Motor neuron (in vitro differentiated cells): ENCODE results near the gene TP53TG3. TPM values are rescaled to one million over a fixed set of nuclear protein-coding genes. Genes with fewer than 3 reads are reported as not detected.
"Not testable (repeated sequence)": the region's sequence is repeated elsewhere in the genome, so short reads cannot be mapped to it uniquely, and the experiment has no call there.

Experiments used
- ATAC-seq, 8 experiments: fragments of 200-7000 bp; cut with Tn5 transposase; replicated peaks in 6 of 8; 2 replicates each; pipeline ENCODE4 v1.8.0; 2021; ENCODE audit warnings: mild to moderate bottlenecking in 8 of 8, moderate library complexity in 8 of 8
- H3K27ac ChIP-seq, 2 donors: fragments of 250-450 bp; sonication (Bioruptor Pico); 2 replicates each; pipeline ENCODE4 v1.9.0; 2021; ENCODE audit warnings: antibody characterized with exemption in 2 of 2, mild to moderate bottlenecking in 2 of 2, moderate library complexity in 1 of 2
- H3K4me1 ChIP-seq, 2 donors: fragments of 250-450 bp; sonication (Bioruptor Pico); replicated peaks in 1 of 2; 2 replicates each; pipeline ENCODE4 v1.6.1; 2021; ENCODE audit warnings: antibody characterized with exemption in 2 of 2, mild to moderate bottlenecking in 2 of 2, moderate library complexity in 1 of 2
- H3K4me3 ChIP-seq, 5 donors: fragments of 250-450 bp; sonication (Bioruptor Pico); 2 replicates each; pipeline ENCODE4 v1.9.0; 2021; ENCODE audit warnings: antibody characterized with exemption in 5 of 5, mild to moderate bottlenecking in 5 of 5, moderate library complexity in 4 of 5
- WGBS, 10 experiments: fragments of 450-650 bp; shearing (Covaris generic); methylation state at CpG; one replicate each; pipeline ENCODE4 v1.0.0; 2022; 5-methylcytosine and 5-hydroxymethylcytosine counted together
- in situ Hi-C, 9 experiments: fragments of 400-800 bp; cut with MboI; loops; one replicate each; pipeline ENCODE4 v1.15.0; 2021; ENCODE audit warnings: low sequenced_read_pairs in 9 of 9, low pct_unique_long_range_greater_than_20kb in 2 of 9; ENCODE audit not compliant: unreplicated experiment in 9 of 9
- total RNA-seq, 8 experiments: library from RNA; unstranded; fragments of 300-600 nt; gene quantifications; 2 replicates each; pipeline versions ENCODE4 v1.2.3 to v1.2.4, GENCODE V29; 2022

TP53TG3 gene, protein sequence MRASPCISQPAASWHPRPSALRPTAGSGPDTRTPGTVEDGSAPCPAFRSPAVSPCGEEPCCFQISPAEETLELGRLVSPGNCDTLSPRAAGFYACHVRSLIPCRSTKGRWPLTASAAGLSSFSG
- 1 to 10 TPM in 1 of 8 experiments, under 1 TPM in 2, not detected in 5; 0.18 to 1.1 (median 0.63) TPM for total RNA-seq

DNA sequence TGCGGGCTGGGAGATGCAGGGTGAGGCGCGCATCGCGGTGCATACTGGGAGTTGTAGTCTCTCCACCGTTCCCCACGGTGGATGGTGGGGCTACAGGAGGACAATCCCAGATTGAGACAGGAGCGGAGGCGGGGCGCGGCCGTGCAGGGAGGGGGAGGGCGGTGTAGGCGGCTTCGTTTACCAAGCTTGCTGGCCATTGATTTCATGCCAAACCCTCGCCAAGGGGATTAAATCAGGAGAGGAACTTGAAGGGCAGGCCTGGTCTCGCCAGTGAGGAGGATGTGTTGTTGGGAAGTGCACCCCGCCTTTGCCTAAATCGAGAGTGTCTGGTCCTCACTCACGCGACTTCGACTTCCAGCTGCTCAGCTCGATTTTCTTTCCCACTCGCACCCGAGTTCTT lies at the start of gene TP53TG3:
Gene TP53TG3, minus strand, starts transcription at position 101 of the 400 bp plus-strand sequence. Its CDS starts 68 bp downstream, at position 33.
- ATAC-seq, in situ Hi-C loops: not testable (repeated sequence)
- WGBS, 10 experiments: no CpG with 5 or more reads among the region's 25 CpGs

DNA sequence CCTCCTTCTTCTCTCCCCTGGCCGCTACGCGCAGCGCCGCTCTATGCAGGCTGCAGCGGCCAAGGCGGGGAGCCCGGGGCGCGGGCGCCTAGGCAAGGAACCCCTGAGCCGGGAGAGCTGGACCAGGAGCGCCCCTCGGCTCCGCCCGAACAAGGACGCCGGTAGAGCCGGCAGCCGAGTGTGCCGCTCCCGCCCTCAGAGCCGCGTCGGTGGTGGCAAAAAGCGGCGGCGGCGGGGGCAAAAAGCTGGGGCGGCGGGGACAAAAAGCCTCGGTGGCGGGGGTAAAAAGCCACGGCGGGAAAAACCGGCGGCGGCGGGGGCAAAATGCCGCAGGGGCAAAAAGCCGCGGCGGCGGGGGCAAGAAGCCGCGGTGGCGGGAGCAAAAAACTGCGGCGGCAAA lies 25.1 kb downstream of the TP53TG3 start:
- no CpG with 5 or more reads among the region's 49 CpGs for WGBS, 10 experiments
- H3K4me1 ChIP-seq, in situ Hi-C loops, H3K27ac ChIP-seq, ATAC-seq, H3K4me3 ChIP-seq: not testable (repeated sequence)

More for the DNA sequence above, at the start of gene TP53TG3:
- H3K4me3 ChIP-seq, H3K27ac ChIP-seq, H3K4me1 ChIP-seq: not testable (repeated sequence)

DNA sequence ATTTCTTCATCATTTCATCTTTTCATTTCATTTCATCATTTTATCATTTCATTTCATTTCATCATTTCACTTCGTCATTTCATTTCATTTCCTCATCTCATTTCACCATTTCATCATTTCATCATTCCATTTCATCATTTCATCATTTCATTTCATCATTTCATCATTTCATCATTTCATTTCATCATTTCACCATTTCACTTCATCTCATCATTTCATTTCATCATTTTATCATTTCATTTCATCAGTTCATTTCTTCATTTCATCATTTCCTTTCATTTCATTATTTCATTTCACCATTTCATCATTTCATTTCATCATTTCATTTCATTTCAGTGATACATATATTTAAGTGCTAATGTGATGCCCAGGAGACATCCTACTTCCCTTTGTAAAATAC lies 28.4 kb downstream of the TP53TG3 start:
- no CpG with 5 or more reads among the region's 1 CpG for WGBS, 10 experiments
- H3K27ac ChIP-seq, H3K4me3 ChIP-seq, ATAC-seq, in situ Hi-C loops, H3K4me1 ChIP-seq: not testable (repeated sequence)

DNA sequence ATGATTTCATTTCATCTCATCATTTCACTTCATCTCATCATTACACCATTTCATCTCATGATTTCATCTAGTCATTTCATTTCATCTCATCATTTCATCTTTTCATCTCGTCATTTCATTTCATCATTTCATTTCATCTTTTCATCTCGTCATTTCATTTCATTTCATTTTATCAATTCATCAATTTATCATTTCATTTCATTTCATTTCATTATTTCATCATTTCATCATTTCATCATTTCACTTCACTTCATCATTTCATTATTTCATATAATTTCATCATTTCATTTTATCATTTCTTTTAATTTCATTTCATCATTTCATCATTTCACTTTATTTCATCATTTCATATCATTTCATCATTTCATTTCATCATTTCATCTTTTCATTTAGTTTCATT lies 29.2 kb downstream of the TP53TG3 start:
- in situ Hi-C loops, H3K4me3 ChIP-seq, ATAC-seq, H3K4me1 ChIP-seq, H3K27ac ChIP-seq: not testable (repeated sequence)
- WGBS, 10 experiments: no CpG with 5 or more reads among the region's 2 CpGs

DNA sequence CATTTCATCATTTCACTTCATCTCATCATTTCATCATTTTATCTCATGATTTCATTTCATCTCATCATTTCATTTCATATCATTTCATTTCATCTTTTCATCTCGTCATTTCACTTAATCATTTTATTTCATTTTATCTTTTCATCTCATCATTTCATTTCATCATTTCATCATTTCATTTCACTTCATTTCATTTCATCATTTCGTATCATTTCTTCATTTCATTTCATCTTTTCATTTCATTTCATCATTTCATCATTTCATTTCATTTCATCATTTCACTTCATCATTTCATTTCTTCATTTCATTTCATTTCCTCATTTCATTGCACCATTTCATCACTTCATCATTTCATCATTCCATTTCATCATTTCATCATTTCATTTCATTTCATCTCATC lies 29.8 kb downstream of the TP53TG3 start:
- in situ Hi-C loops, H3K4me1 ChIP-seq, ATAC-seq, H3K27ac ChIP-seq, H3K4me3 ChIP-seq: not testable (repeated sequence)
- 0 to 8% (median 0%) methylated on average over 1 of the region's 2 CpGs; no CpG with 5 or more reads in 7 of the 10 experiments for WGBS, 10 experiments

DNA sequence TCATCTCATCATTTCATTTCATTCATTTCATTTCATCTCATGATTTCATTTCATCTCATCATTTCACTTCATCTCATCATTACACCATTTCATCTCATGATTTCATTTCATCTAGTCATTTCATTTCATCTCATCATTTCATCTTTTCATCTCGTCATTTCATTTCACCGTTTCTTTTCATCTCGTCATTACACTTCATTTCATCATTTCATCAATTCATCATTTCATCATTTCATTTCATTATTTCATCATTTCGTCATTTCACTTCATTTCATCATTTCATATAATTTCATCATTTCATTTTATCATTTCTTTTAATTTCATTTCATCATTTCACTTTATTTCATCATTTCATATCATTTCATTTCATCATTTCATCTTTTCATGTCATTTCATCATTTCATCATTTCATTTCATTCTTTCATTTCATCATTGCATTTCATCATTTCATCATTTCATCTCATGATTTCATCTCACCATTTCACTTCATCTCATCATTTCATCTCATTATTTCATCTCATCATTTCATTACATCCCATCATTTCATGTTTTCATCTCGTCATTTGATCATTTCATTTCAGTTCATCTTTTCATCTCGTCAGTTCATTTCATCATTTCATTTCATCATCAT lies 30.6 kb downstream of the TP53TG3 start:
- ATAC-seq, H3K4me3 ChIP-seq, H3K27ac ChIP-seq, in situ Hi-C loops, H3K4me1 ChIP-seq: not testable (repeated sequence)
- WGBS, 10 experiments: 14 to 53% (median 37%) methylated on average over 1 to 6 of the region's 6 CpGs; no CpG with 5 or more reads in 2 of the 10 experiments

DNA sequence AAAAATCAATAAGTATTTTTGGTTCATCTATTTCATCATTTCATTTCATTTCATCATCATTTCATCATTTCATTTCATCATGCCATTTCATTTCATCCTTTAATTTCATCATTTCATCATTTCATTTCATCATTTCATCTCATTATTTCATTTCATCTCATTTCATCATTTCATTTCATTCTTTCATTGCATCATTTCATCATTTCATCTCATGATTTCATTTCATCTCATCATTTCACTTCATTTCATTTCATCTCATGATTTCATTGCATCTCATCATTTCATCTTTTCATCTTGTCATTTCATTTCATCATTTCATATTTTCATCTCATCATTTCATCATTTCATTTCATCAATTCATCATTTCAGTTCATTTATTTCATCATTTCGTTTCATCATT lies 31.2 kb downstream of the TP53TG3 start:
- H3K27ac ChIP-seq, ATAC-seq, in situ Hi-C loops, H3K4me1 ChIP-seq, H3K4me3 ChIP-seq: not testable (repeated sequence)
- 0 to 23% (median 3%) methylated on average over 1 of the region's 1 CpG; no CpG with 5 or more reads in 4 of the 10 experiments for WGBS, 10 experiments

DNA sequence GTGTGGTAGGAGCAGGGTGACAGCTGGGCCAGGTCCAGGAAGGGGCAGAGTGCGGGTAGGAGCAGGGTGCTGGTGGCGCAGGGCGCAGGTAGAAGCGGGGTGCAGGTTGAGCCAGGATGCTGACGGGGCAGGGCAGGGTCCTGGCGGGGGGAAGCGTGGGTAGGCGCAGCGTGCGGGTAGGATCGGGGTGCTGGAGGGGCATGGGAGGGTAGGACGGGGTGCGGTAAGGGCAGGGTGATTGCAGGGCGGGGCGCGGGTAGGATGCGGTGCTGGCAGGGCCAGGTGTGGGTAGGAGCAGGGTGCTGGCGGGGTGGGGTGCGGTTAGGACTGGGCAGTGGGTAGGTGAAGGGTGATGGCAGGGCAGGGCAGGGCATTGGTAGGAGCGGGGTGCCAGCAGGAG lies 38.4 kb downstream of the TP53TG3 start:
- H3K4me1 ChIP-seq, in situ Hi-C loops, ATAC-seq, H3K4me3 ChIP-seq, H3K27ac ChIP-seq: not testable (repeated sequence)
- no CpG with 5 or more reads among the region's 20 CpGs for WGBS, 10 experiments

DNA sequence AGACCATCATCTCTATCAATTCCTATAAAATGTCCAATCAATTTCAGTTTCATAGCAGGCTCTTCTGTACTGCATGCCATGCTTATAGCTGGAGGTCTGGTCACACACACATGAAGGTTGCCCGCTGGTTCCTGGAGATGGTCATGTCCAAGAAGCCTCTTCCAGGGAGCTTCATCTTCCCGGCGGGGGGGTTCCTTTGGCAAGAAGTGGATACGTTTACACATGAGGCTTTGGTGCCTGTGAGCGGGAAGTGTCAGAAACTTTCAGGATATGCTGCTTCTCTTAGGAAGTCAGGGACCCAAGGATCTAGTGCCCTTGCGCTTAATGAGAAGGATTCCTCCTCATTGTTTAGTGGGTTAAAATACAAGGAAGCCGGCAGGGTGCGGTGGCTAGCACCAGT lies 43.9 kb downstream of the TP53TG3 start:
- H3K4me1 ChIP-seq, H3K4me3 ChIP-seq, ATAC-seq, in situ Hi-C loops, H3K27ac ChIP-seq: not testable (repeated sequence)
- no CpG with 5 or more reads among the region's 8 CpGs for WGBS, 10 experiments
